Stomach (tissue), 9 donors: ENCODE measurements around the gene SPIN2B. TPM values are rescaled to one million over a fixed set of nuclear protein-coding genes. Genes with fewer than 3 reads are reported as not detected.

Source experiments
- DNase-seq, 2 donors: peaks; one replicate each; pipeline versions ENCODE4 v3.0.0 to v3.0.0-alpha.2; 2013 to 2019
- H3K27ac ChIP-seq, 5 donors: fragments of 200-600 bp in 4 of 5; sonication (generic) in 4 of 5; one replicate each; pipeline ENCODE4 v1.5.1; 2013 to 2019; ENCODE audit warnings: mild to moderate bottlenecking in 1 of 5, moderate library complexity in 1 of 5
- H3K27me3 ChIP-seq, 3 donors: fragments of 200-600 bp; sonication (generic); one replicate each; pipeline ENCODE4 v1.5.1; 2017 to 2019; ENCODE audit warnings: mixed run types in 1 of 3
- H3K36me3 ChIP-seq, 4 donors: fragments of 200-600 bp; sonication (generic); 1 replicate in 3 of 4; 2 replicates in 1 of 4; pipeline ENCODE4 v1.5.1; 2016 to 2019
- H3K4me1 ChIP-seq, 4 donors: fragments of 200-600 bp; sonication (generic); one replicate each; pipeline ENCODE4 v1.5.1; 2016 to 2019
- H3K4me3 ChIP-seq, 4 donors: fragments of 200-600 bp; sonication (generic) in 3 of 4; one replicate each; pipeline ENCODE4 v1.5.1; 2016 to 2019; ENCODE audit warnings: mild to moderate bottlenecking in 1 of 4
- H3K9me3 ChIP-seq, 4 donors: fragments of 200-600 bp; sonication (generic); one replicate each; pipeline ENCODE4 v1.5.1; 2016 to 2019
- CTCF ChIP-seq, 7 experiments: fragments of 450-650 bp in 4 of 7; fragments of 200-600 bp in 3 of 7; sonication (generic) in 3 of 7; IDR thresholded peaks; one replicate each; pipeline ENCODE4 v1.5.1; 2016 to 2019; ENCODE audit warnings: antibody characterized with exemption in 7 of 7, control low read depth in 2 of 7, mild to moderate bottlenecking in 1 of 7
- EP300 ChIP-seq: sonication (generic); formaldehyde crosslinking; IDR thresholded peaks from one replicate; pipeline ENCODE4 v1.6.1; 2017; ENCODE audit warnings: antibody characterized with exemption
- POLR2A ChIP-seq, 4 donors: fragments of 450-650 bp; IDR thresholded peaks; one replicate each; pipeline ENCODE4 v1.6.1; 2016; ENCODE audit warnings: antibody characterized with exemption in 4 of 4, control low read depth in 2 of 4, mild to moderate bottlenecking in 1 of 4, moderate library complexity in 1 of 4
- POLR2AphosphoS5 ChIP-seq, 3 donors: sonication (generic); formaldehyde crosslinking; IDR thresholded peaks; one replicate each; pipeline ENCODE4 v1.6.1; 2016; ENCODE audit warnings: antibody characterized with exemption in 3 of 3
- WGBS, 5 donors: extraction: QIAGEN DNeasy Blood & Tissue Kit in 3 of 5; methylation state at CpG; one replicate each; pipeline versions ENCODE4 v1.1.5 to v1.1.7; 2013 to 2018; 5-methylcytosine and 5-hydroxymethylcytosine counted together
- intact Hi-C: fragments of 100-400 bp; cut with DNase I; formaldehyde crosslinking; loops from one replicate; pipeline ENCODE4 v1.15.1; 2023; ENCODE audit warnings: low total_unique reads
- polyA plus RNA-seq, 3 donors: library from polyadenylated mRNA; stranded (reverse); fragments of 200-250 nt; gene quantifications; one replicate each; pipeline ENCODE4 v1.2.3, GENCODE V29; 2013
- total RNA-seq, 5 donors: library from RNA; depleted of rRNA; stranded (reverse); fragments of >200 nt; gene quantifications; one replicate each; pipeline versions ENCODE4 v1.1.0 to v1.2.3, GENCODE V29; 2014 to 2016
- donor health status: healthy with polysubstance abuse.
- donor health status: Bipolar disorder and iron deficiency.
- donor health status: healthy.

The SPIN2B gene
- total and polyA plus RNA-seq, 8 donors, result 4.1 to 10.3 (median 6.8) TPM; not detected in 2

GRCh38 chrX:57083143-57083542 is 38.2 kb downstream of the SPIN2B start:
- no peak overlapping the region for H3K27ac ChIP-seq
- no peak for TF ChIP-seq EP300
- TF ChIP-seq CTCF (IDR thresholded peaks at IDR 0.05), result no peak
- no peak for TF ChIP-seq POLR2A (IDR thresholded peaks at IDR 0.05)
- H3K4me1 ChIP-seq, result no peaks in the 10 kb centered on the region
- no peak for DNase-seq
- WGBS, 5 donors, result 79 to 97% (median 95%) methylated on average over 5 to 7 of the region's 7 CpGs; no CpG with 5 or more reads in 1 of the 5 donors
- H3K4me3 ChIP-seq, result no peak overlapping the region
- peaks cover 0 to 9% (median 4%) of the 10 kb centered on the region in 4 donors for H3K9me3 ChIP-seq
- H3K36me3 ChIP-seq, result peaks cover 0 to 29% (median 11%) of the 10 kb centered on the region in 4 donors
- intact Hi-C loops, result no loop called here
- no peaks in the 10 kb centered on the region for H3K27me3 ChIP-seq

- no peak for DNase-seq
- Histone ChIP-seq H3K36me3 (peaks cover 0 to 5% (median 0%) of the 10 kb centered on the region in 4 donors), H3K4me1 (no peaks in the 10 kb centered on the region), H3K27me3 (no peaks in the 10 kb centered on the region), H3K9me3 (peaks cover 0 to 2% (median 0%) of the 10 kb centered on the region in 4 donors), H3K27ac (no peak overlapping the region), H3K4me3 (no peak overlapping the region)
- intact Hi-C loops, result no loop called here
- WGBS, 5 donors, result 30 to 69% (median 45%) methylated on average over 4 of the region's 4 CpGs
- TF ChIP-seq CTCF (IDR thresholded peaks at IDR 0.05) (no peak), POLR2A (IDR thresholded peaks at IDR 0.05) (no peak), EP300 (no peak), POLR2AphosphoS5 (IDR thresholded peaks at IDR 0.05) (no peak)
Measured at GRCh38 chrX:57074458-57074857, 46.9 kb downstream of the SPIN2B start.

GRCh38 chrX:57070185-57070984 is 51.0 kb downstream of the SPIN2B start:
- intact Hi-C loops, result no loop called here
- Histone ChIP-seq H3K4me3 (no peak overlapping the region), H3K27ac (no peak overlapping the region), H3K9me3 (peaks cover 0 to 4% (median 0%) of the 10 kb centered on the region in 4 donors), H3K27me3 (no peaks in the 10 kb centered on the region), H3K4me1 (no peaks in the 10 kb centered on the region), H3K36me3 (no peaks in the 10 kb centered on the region)
- TF ChIP-seq POLR2AphosphoS5 (IDR thresholded peaks at IDR 0.05) (no peak), CTCF (IDR thresholded peaks at IDR 0.05) (no peak), EP300 (no peak), POLR2A (IDR thresholded peaks at IDR 0.05) (no peak)
- 69 to 82% (median 76%) methylated on average over 17 to 32 of the region's 32 CpGs for WGBS, 5 donors
- no peak for DNase-seq

Other genes with a start within 250 kb of the SPIN2B start
- 10 to 100 TPM in 4 of 5 donors, 1 to 10 TPM in 1; 1.7 to 48.2 (median 16.5) TPM for gene SPIN3, start 126.0 kb downstream of the SPIN2B start, total RNA-seq
- gene SPIN3, start 126.0 kb downstream of the SPIN2B start, polyA plus RNA-seq, result 1 to 10 TPM; 3.1 to 7.0 (median 3.3) TPM
- gene SPIN2A, start 15.8 kb upstream of the SPIN2B start, total RNA-seq, result 1 to 10 TPM in 3 of 5 donors, under 1 TPM in 1, not detected in 1; 0.87 to 2.9 (median 1.2) TPM
- gene SPIN2A, start 15.8 kb upstream of the SPIN2B start, polyA plus RNA-seq, result under 1 TPM in 2 of 3 donors, not detected in 1; 0.19 to 0.38 TPM
- gene FAAH2, start 165.2 kb upstream of the SPIN2B start, total RNA-seq, result 10 to 100 TPM in 2 of 5 donors, 1 to 10 TPM in 2, not detected in 1; 2.9 to 17.3 (median 11.9) TPM
- gene FAAH2, start 165.2 kb upstream of the SPIN2B start, polyA plus RNA-seq, result 10 to 100 TPM in 1 of 3 donors, 1 to 10 TPM in 2; 2.6 to 14.0 (median 4.0) TPM